Central memory CD4-positive, alpha-beta T cell (primary cell): Measurements from ENCODE around the gene MPRIP.

Experiments
- DNase-seq: peaks from one replicate; pipeline ENCODE4 v3.0.0; 2022

MPRIP gene

GRCh38 chr17:17200311-17200710 lies 158.1 kb downstream of the MPRIP start:
- DNase-seq, result no peak

GRCh38 chr17:17200831-17201230 lies 158.6 kb downstream of the MPRIP start:
- no peak for DNase-seq

- no peak for DNase-seq
Observed at GRCh38 chr17:17201271-17201670, 159.0 kb downstream of the MPRIP start.

- no peak for DNase-seq
Observed at GRCh38 chr17:17201907-17202306, 159.7 kb downstream of the MPRIP start.

- DNase-seq, result no peak
Observed at GRCh38 chr17:17203173-17203730, 161.0 kb downstream of the MPRIP start.

- no peak for DNase-seq
Observed at GRCh38 chr17:17204041-17204591, 161.9 kb downstream of the MPRIP start.

GRCh38 chr17:17204635-17205231 lies 162.5 kb downstream of the MPRIP start:
- DNase-seq, result no peak

GRCh38 chr17:17205368-17206123 lies 163.3 kb downstream of the MPRIP start:
- peak; percentile 57 for DNase-seq

GRCh38 chr17:17206124-17206912 lies 164.1 kb downstream of the MPRIP start, which contains the start of gene PLD6:
TSS of gene PLD6 (minus strand) at chr17:17206333. CDS start at chr17:17206286, 47 bp downstream.
- DNase-seq, result peak; percentile 94

- no peak for DNase-seq
Observed at GRCh38 chr17:17206913-17207335, 164.7 kb downstream of the MPRIP start.

- peak; percentile 18 for DNase-seq
Observed at GRCh38 chr17:17207998-17208397, 165.7 kb downstream of the MPRIP start.

- DNase-seq, result no peak
Observed at GRCh38 chr17:17213775-17214174, 171.5 kb downstream of the MPRIP start.

GRCh38 chr17:17214646-17215436 lies 172.6 kb downstream of the MPRIP start:
- DNase-seq, result no peak

- no peak for DNase-seq
Observed at GRCh38 chr17:17215575-17215974, 173.3 kb downstream of the MPRIP start.

- DNase-seq, result no peak
Observed at GRCh38 chr17:17216236-17216635, 174.0 kb downstream of the MPRIP start.

- DNase-seq, result no peak
Observed at GRCh38 chr17:17216776-17217175, 174.5 kb downstream of the MPRIP start.

- DNase-seq, result no peak
Observed at GRCh38 chr17:17217995-17218394, 175.7 kb downstream of the MPRIP start.

GRCh38 chr17:17220529-17220928 lies 178.3 kb downstream of the MPRIP start:
- no peak for DNase-seq

- DNase-seq, result no peak
Observed at GRCh38 chr17:17221329-17221728, 179.1 kb downstream of the MPRIP start.

- DNase-seq, result no peak
Observed at GRCh38 chr17:17223736-17224135, 181.5 kb downstream of the MPRIP start.

- DNase-seq, result no peak
Observed at GRCh38 chr17:17224137-17224536, 181.9 kb downstream of the MPRIP start.

- no peak for DNase-seq
Observed at GRCh38 chr17:17225901-17226300, 183.6 kb downstream of the MPRIP start.
